ENCODE measurements around the gene SLC37A3. TPM values are rescaled to one million over a fixed set of nuclear protein-coding genes. Genes with fewer than 3 reads are reported as not detected.

The SLC37A3 gene
- total and polyA plus RNA-seq, 2 of the 13 experiments (the other 11 are each of a cell fraction or from before 2014, with no cell fraction given): 21.3 to 27.9 TPM

GRCh38 chr7:140342727-140343514 lies 55.4 kb downstream of the SLC37A3 start:
- no TSS peak for BruUV-seq (replicated peaks)
- H3K79me2 ChIP-seq (ENCODE audit: insufficient read depth, low read length): no peaks in the 10 kb centered on the region
- H3K9me3 ChIP-seq (ENCODE audit: low read length): no peaks in the 10 kb centered on the region
- POLR2A ChIA-PET: no interaction called here
- no peak overlapping the region for H3K27ac ChIP-seq (ENCODE audit: extremely low read length, insufficient read depth, low read length)
- H2AFZ ChIP-seq (ENCODE audit: low read length): no peak overlapping the region
- H3K9ac ChIP-seq (ENCODE audit: insufficient read depth, low read depth, low read length): no peak overlapping the region
- intact Hi-C loops (cut with micrococcal nuclease; ENCODE audit: unreplicated experiment) (loop anchor here (1.0 to 2.0 kb wide), 2 partner anchors 264 to 338 kb away; no protein-coding TSS in a partner anchor), in situ Hi-C loops (cut with HindIII; ENCODE audit: extremely low pct_ligation_motif_present, low pct_unique_long_range_greater_than_20kb) (loop anchor here (25.0 kb wide), 1 partner anchor 256 kb away; no protein-coding TSS in a partner anchor)
- H3K4me1 ChIP-seq (ENCODE audit: insufficient read depth, low read length): no peaks in the 10 kb centered on the region
- no peaks in the 10 kb centered on the region for H4K20me1 ChIP-seq (ENCODE audit: insufficient read depth, low read length)
- 83% methylated on average over 13 of the region's 13 CpGs for WGBS (ENCODE audit: low lambda C conversion rate)
- CTCF ChIA-PET (ENCODE audit: low intra/inter-chr PET ratio, low total read pairs): interaction anchor here (0.7 to 1.1 kb wide), 2 partner anchors 167 to 264 kb away, joined by 3 read pairs; no protein-coding TSS in a partner anchor
- H3K27me3 ChIP-seq (ENCODE audit: control insufficient read depth in 1 of 2, insufficient read depth in 2 of 2, low read length in 2 of 2): no peaks in the 10 kb centered on the region
- no peak overlapping the region for H3K4me2 ChIP-seq (ENCODE audit: low read depth, low read length)
- peaks cover 5 to 39% of the 10 kb centered on the region in 2 experiments for H3K36me3 ChIP-seq (replicated peaks in 1 of 2; ENCODE audit: control insufficient read depth in 1 of 2, insufficient read depth in 2 of 2, low read length in 2 of 2)
- DNase-seq (ENCODE audit: low spot score): peak; percentile 29
- ATAC-seq: peak; percentile 85
- TF ChIP-seq SMC3 (IDR thresholded peaks at IDR 0.05; ENCODE audit: low read length) (peak; percentile 43; the same call in 1 of the 2 replicates), MYPOP (CRISPR knock-in tag; IDR thresholded peaks at IDR 0.05) (no peak), XRCC5 (optimal IDR thresholded peaks at IDR 0.05; ENCODE audit: low read length) (no peak), RAD21 (CRISPR knock-in tag; IDR thresholded peaks at IDR 0.05) (peak; percentile 64; the same call in 1 of the 2 replicates), ZBTB38 (CRISPR knock-in tag; IDR thresholded peaks at IDR 0.05) (peak; percentile 70; the same call in 1 of the 2 replicates), CTCF (CRISPR knock-in tag; IDR thresholded peaks at IDR 0.05) (peak; percentile 85), MAF1 (CRISPR knock-in tag; IDR thresholded peaks at IDR 0.05; ENCODE audit: borderline replicate concordance) (no peak), ZNF609 (CRISPR knock-in tag; IDR thresholded peaks at IDR 0.05; ENCODE audit: borderline replicate concordance) (no peak), CBFB (CRISPR knock-in tag; IDR thresholded peaks at IDR 0.05) (no peak), ZNF446 (CRISPR knock-in tag; IDR thresholded peaks at IDR 0.05) (no peak), SALL1 (CRISPR knock-in tag; IDR thresholded peaks at IDR 0.05) (peak; percentile 29; the same call in 1 of the 2 replicates), STAG1 (CRISPR knock-in tag; IDR thresholded peaks at IDR 0.05) (peak; percentile 92), ARID2 (CRISPR knock-in tag; IDR thresholded peaks at IDR 0.05; ENCODE audit: borderline replicate concordance) (no peak), TFAP4 (IDR thresholded peaks at IDR 0.05; ENCODE audit: borderline replicate concordance, low read depth) (peak; percentile 47; the same call in 1 of the 2 replicates), ZNF225 (CRISPR knock-in tag; IDR thresholded peaks at IDR 0.05) (no peak)
- H3K4me3 ChIP-seq (replicated peaks in 1 of 3; ENCODE audit: insufficient read depth in 1 of 3, low read depth in 2 of 3, low read length in 3 of 3): no peak overlapping the region
- peak; percentile 67 for FAIRE-seq

Data from HepG2 (cell line).